SIG-M5 treated with dmso at 0.1 percent for 504 hours (cell line): ENCODE results near the gene EMID1.
"Not testable (repeated sequence)": the region's sequence is repeated elsewhere in the genome, so short reads cannot be mapped to it uniquely, and the experiment has no call there.

Experiments
- DNase-seq: peaks from one replicate; lab custom pipeline; 2025; ENCODE audit not compliant: unreplicated experiment; lab: John Stamatoyannopoulos, UW

The EMID1 gene

DNA sequence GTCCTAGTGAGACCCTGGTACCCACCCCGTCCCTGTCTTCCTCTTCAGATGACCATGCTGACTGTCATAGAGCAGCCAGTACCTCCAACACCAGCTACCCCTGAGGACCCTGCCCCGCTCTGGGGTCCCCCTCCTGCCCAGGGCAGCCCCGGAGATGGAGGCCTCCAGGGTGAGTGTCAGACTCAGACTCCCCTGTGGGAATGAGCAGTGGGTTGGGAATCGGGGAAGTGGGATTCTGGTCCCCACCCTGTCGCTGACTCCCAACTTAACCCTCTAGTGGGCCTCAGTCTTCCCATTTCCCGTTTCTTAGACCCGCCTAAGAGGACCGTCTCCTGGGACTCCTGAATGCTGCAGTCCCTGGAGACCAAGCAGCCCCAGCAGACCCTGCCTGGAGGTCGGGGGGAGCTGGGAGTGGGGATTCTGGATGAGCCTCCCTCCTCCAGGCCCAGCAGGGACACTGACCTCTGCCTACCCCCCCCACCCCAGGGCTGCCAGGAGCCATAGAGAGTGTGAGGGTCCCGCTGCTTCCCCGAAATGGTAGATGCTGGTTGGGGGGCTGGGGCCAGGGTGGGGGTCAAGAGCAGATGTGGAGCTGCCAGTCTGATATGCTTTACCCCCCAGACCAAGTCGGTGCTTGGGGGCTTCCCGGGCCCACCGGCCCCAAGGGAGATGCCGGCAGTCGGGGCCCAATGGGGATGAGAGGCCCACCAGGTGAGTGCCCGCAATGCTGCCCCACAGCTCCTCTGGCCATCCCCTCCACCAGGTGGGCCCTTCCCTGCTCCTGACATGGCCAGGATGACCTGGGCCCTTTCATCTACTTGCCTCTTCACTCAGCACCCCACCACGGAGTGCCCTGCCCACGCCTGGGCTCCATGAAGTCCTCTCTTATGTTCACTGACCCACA, 25.5 kb downstream of the EMID1 start:
- DNase-seq, result no peak

- no peak for DNase-seq
These were observed 26.6 kb downstream of the EMID1 start for GRCh38 chr22:29231971-29232959.

DNA sequence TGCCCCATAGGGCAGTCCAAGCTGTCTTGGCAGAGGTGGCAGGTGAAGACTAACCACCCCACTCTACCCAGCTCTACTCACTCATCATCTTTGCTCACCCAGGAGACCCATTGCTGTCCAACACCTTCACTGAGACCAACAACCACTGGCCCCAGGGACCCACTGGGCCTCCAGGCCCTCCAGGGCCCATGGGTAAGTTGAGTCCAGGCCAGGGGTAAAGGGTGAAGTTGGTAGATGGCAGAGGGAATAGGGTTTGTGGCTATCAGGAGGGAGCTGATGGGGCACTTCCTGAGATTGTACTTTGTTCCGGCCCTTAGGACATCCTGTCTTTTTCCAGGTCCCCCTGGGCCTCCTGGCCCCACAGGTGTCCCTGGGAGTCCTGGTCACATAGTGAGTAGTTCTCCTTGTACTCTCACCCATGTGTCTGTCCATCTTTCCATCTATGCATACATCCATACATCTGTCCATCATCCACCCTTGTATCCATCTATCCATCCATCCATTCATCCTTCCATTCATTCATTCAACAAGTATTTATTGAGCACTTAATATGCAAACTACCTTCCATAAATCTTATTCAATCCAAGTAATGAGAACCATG, 27.7 kb downstream of the EMID1 start:
- DNase-seq, result no peak

DNA sequence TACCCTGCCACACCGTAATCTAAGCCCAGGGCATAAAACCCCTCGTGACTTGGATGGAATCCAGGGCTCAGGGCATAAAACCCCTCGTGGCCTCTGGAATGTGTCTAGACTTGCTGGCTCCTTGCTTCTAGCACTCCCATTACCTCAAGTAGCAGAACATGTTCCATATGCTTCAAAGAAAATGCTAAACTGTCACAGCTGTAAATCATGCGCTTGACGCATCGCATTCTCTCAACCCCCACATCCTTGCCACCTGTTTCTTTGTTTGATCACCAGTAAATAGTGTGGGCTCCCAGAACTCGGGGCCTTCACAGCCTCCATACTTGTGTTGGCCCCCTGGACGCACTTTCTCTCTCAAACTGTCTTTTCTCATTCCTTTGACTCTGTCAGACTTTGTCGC, 34.8 kb downstream of the EMID1 start:
- not testable (repeated sequence) for DNase-seq

DNA sequence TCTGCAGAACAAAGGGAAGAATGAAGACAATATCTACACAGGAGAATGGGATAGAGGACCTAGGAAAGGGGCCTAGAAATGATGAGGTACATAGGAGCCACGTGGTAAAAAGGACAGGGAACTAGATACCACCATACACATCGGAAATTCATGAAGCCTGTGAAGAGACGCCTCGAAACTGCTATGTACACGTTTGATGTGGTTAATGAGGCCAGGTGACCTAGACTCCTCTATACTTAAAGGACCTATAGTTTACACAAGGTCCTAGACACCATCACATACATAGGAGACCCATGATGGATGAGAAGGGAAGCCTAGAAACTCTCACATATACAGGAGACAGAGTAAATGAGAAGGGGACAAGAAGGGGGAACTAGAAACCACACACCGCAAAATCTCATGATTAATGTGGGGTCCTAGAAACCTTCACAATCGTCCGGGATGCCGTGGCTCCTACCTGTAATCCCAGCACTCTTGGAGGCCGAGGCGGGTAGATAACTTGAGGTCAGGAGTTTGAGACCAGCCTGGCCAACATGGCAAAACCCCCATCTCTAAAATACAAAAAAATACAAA, 38.3 kb downstream of the EMID1 start:
- no peak for DNase-seq

DNA sequence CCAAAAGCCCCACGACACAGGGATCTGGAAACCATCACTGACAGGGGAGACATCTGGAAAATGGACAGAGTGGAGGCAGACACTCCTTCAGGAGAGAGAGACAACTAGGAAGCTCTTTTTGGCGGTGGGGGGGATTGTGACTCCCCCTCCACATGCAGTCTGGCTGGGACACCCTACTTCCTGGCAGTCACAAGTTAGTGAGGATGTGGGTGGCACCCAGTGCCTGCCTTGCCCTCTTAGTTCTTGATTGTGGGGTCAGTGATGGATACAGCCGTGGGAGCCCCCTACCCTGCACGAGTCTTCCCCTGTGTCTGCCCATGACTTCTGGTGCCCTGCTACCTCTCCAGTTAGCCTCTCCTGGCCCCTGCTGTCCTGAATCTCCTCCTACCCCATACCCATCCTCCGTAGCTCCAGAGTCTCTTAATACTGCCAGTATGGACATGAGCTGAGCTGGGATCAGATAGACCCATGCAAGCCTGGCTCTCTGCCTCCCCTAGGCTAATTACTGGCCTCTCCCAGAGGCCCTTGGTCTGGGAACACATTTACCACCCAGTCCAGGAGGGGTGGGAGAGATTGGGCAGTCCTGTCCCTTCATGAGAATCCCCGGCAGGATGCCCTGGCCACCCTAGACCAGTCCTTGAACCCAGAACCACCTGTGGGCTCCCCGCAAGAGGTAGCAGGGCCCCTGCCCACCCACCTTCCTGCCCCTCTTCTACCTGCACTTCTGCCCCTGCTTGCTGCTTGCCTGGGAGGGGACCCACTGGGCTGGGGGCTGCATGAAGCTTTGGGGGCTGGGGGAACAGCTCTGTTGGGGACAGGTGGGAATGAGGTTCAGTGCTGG, 39.3 kb downstream of the EMID1 start:
- DNase-seq, result no peak

DNA sequence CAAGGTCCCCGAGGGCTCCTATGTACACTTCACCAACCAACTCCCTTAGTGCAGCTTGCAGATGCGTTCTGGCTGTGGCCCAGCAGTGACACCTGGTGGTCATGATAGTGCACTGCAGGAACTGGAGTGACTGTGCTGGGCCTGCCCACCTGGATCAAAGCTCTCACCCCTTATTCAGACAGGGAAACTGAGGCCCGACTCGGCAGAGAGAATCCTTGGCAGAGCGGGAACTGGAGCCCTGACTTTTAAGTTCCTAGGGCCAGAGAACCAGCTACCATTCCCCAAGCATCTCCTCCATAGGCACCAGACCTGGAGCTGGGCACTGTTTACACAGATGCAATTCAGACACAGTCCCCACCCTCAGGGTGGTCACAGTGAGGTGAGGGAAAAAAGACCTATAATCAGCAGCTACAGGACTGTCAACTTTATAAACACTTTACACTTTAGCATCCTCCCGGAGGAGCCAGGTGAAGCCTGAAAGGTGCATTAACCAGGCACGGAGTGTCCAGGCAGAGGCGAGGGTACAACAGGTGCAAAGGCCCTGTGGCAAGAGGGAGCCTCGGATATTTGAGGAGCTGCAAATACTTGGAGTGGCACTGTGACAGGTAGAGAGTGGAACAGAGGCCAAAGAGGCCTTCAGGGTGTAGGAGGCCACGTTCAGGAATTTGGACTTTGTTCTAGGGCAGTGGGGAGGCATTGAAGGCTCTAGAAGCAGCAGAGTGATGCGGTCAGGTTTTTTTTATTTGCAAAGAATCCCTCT, 40.1 kb downstream of the EMID1 start:
- DNase-seq, result peak; percentile 55

- not testable (repeated sequence) for DNase-seq
These were observed 42.2 kb downstream of the EMID1 start for GRCh38 chr22:29247891-29248290.

DNA sequence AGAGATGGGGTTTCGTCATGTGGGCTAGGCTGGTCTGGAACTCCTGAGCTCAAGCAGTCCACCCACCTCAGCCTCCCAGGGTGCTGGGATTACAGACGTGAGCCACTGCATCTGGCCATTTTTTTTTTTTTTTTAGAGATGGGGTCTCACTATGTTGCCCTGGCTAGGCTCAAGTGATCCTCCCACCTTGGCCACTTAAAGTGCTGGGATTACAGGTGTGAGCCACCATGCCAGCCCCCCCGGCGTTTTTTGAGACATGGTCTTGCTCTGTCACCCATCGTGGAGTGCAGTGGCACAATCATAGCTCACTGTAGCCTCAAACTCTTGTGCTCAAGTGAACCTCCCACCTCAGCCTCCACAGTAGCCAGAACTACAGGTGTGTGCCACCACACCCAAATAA, 45.6 kb downstream of the EMID1 start:
- no peak for DNase-seq

- DNase-seq, result no peak
These were observed 46.5 kb downstream of the EMID1 start for GRCh38 chr22:29251981-29252911.

- DNase-seq, result no peak
These were observed 48.0 kb downstream of the EMID1 start for GRCh38 chr22:29253561-29254285.

DNA sequence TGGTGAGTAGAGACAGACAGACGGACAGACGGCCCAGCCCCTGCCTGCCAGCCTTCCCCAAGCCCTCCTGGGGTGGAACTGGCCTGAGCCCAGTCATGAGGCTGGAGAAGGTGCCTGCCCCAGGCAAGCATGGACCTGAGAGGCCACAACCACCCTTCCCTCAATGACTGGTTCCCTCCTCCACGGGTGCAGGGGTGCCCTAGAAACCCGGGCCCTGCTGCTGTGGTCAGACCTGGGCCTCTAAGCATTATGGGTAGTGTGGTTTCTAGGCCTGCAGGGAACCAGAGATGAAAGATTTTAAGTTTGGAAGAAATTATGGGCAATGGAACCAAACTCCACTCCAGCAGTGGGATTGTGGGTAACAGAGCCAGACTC, 48.6 kb downstream of the EMID1 start:
- DNase-seq, result no peak

DNA sequence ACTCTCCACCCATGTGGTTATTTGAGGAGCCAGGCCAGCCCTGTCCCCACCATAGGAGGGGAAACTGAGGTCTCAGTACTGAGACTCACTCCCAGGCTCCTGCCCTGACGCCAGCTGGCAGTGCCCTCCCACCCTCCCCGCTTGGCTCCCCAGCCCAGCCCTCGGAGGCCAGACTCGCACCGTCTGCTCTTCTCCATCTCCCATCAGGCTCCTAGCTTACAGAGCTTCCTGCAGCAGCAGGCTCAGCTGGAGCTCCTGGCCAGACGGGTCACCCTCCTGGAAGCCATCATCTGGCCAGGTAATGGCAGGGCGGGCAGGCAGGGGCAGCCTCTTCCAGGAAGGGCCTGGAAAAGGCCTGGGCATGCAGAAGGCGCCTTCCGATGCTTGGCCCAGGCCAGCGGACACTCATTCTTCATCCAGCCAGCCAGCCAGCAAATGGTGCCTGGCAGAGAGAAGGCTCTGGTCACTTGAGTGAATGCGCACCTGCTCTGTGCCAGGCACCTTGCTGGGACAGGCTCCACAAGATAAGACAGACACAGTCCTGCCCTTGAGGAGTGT, 49.4 kb downstream of the EMID1 start:
- DNase-seq, result no peak

DNA sequence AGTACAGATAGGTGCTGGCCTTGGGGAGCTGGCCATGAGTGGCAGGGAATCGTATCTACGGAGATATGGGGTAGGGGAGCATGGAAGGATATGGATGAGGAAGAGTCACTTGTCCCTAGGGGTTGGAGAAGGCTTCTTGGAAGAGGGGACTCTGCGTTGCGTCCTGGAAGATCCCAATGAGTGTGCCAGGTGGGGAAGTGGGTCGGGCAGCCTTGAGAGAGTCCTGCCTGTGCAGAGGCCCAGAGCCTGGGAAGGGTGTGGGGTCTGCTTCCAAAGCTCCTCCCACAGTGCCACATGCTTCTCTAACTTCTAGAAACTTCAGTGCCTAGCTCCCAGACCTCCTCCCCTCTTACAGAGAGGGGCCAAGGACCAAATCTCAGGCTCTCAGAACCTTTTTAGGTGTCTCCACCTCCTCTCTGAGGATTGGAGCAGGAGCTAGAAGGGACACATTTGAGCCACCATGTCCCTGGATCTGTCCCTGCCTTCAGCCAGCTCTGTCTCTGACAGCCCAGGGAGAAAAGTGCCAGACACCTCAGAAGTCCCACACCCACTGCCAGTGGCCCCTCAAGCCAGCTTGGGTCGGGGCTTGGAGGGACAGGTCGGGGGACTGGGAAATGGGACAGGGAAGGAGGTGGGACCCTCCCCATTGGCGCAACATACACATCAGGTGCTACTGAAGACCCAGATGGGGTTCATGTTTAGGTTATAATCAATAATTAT, 51.1 kb downstream of the EMID1 start:
- no peak for DNase-seq

GRCh38 chr22:29257751-29258181, 52.1 kb downstream of the EMID1 start:
- DNase-seq, result no peak

DNA sequence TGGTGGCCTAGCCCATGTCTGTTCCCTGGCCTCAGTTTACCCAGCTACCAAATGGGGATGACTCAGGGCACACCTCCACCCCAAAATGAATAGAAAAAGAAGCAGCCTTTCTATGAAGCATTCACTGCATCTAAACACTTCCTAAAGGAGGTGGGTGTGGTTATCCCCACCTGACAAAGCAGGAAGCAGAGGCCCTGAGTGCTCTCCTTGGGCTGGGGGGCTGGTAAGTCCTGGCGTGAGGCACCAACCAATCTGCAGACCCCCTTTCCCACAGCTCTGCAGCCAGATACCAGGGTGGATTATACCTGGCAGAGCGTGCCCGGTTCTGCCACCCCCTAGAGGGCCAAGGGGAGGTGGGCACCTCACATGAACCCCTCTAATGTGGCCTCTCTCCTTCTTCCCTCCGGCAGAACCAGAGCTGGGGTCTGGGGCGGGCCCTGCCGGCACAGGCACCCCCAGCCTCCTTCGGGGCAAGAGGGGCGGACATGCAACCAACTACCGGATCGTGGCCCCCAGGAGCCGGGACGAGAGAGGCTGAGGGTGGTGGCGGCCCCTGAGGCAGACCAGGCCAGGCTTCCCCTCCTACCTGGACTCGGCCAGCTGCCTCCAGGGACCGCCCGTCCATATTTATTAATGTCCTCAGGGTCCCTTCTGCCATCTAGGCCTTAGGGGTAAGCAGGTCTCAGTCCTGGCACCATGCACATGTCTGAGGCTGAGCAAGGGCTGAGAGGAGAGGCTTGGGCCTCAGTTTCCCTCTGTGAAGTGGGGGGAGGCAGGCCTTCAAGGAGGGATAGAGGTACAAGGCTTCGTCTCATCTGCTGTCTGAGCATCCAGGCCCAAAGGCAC, 52.9 kb downstream of the EMID1 start:
- no peak for DNase-seq
